ENCODE measurements around the gene TRIM17.

The TRIM17 gene

GRCh38 chr1:228366062-228366865, 50.4 kb downstream of the TRIM17 start:
- DNase-seq (ENCODE audit: insufficient read length, low spot score) (no peak), FAIRE-seq (no peak)
- TF ChIP-seq TAF1 (IDR thresholded peaks at IDR 0.05; ENCODE audit: low read depth, low read length) (no peak), POU2F2 (IDR thresholded peaks at IDR 0.05; ENCODE audit: low read depth, low read length) (no peak), POLR2A (IDR thresholded peaks at IDR 0.05; ENCODE audit: low read depth, low read length) (no peak), PAX5 (IDR thresholded peaks at IDR 0.05; ENCODE audit: insufficient read depth, low read length, severe bottlenecking) (no peak)

- DNase-seq (ENCODE audit: insufficient read length, low spot score) (no peak), FAIRE-seq (no peak)
- TF ChIP-seq POU2F2 (IDR thresholded peaks at IDR 0.05; ENCODE audit: low read depth, low read length) = no peak
- no peak for TF ChIP-seq POLR2AphosphoS5 (IDR thresholded peaks at IDR 0.05; ENCODE audit: low read depth, low read length)
- TF ChIP-seq PAX5 (IDR thresholded peaks at IDR 0.05; ENCODE audit: insufficient read depth, low read length, severe bottlenecking) = no peak
- no peak for TF ChIP-seq POLR2A (IDR thresholded peaks at IDR 0.05; ENCODE audit: low read depth, low read length)
- no peak for TF ChIP-seq SPI1 (IDR thresholded peaks at IDR 0.05; ENCODE audit: low read depth, low read length)
- TF ChIP-seq TAF1 (IDR thresholded peaks at IDR 0.05; ENCODE audit: low read depth, low read length) = no peak
These were observed 51.2 kb downstream of the TRIM17 start for GRCh38 chr1:228365271-228366061.

GRCh38 chr1:228364706-228365213, 51.9 kb downstream of the TRIM17 start:
- no peak for TF ChIP-seq PAX5 (IDR thresholded peaks at IDR 0.05; ENCODE audit: insufficient read depth, low read length, severe bottlenecking)
- TF ChIP-seq TAF1 (IDR thresholded peaks at IDR 0.05; ENCODE audit: low read depth, low read length) = no peak
- TF ChIP-seq POLR2A (IDR thresholded peaks at IDR 0.05; ENCODE audit: low read depth, low read length) = no peak
- no peak for TF ChIP-seq SPI1 (IDR thresholded peaks at IDR 0.05; ENCODE audit: low read depth, low read length)
- no peak for TF ChIP-seq POU2F2 (IDR thresholded peaks at IDR 0.05; ENCODE audit: low read depth, low read length)
- no peak for TF ChIP-seq POLR2AphosphoS5 (IDR thresholded peaks at IDR 0.05; ENCODE audit: low read depth, low read length)
- FAIRE-seq (no peak), DNase-seq (ENCODE audit: insufficient read length, low spot score) (no peak)

GRCh38 chr1:228364068-228364705, 52.5 kb downstream of the TRIM17 start:
- no peak for TF ChIP-seq POLR2A (IDR thresholded peaks at IDR 0.05; ENCODE audit: low read depth, low read length)
- TF ChIP-seq PAX5 (IDR thresholded peaks at IDR 0.05; ENCODE audit: insufficient read depth, low read length, severe bottlenecking) = no peak
- TF ChIP-seq POU2F2 (IDR thresholded peaks at IDR 0.05; ENCODE audit: low read depth, low read length) = no peak
- TF ChIP-seq SPI1 (IDR thresholded peaks at IDR 0.05; ENCODE audit: low read depth, low read length) = no peak
- no peak for TF ChIP-seq TAF1 (IDR thresholded peaks at IDR 0.05; ENCODE audit: low read depth, low read length)
- TF ChIP-seq POLR2AphosphoS5 (IDR thresholded peaks at IDR 0.05; ENCODE audit: low read depth, low read length) = no peak
- DNase-seq (ENCODE audit: insufficient read length, low spot score) = no peak
- no peak for FAIRE-seq

GRCh38 chr1:228363686-228364067, 53.0 kb downstream of the TRIM17 start:
- TF ChIP-seq POLR2AphosphoS5 (IDR thresholded peaks at IDR 0.05; ENCODE audit: low read depth, low read length) (no peak), TAF1 (IDR thresholded peaks at IDR 0.05; ENCODE audit: low read depth, low read length) (no peak), POLR2A (IDR thresholded peaks at IDR 0.05; ENCODE audit: low read depth, low read length) (no peak), PAX5 (IDR thresholded peaks at IDR 0.05; ENCODE audit: insufficient read depth, low read length, severe bottlenecking) (no peak), POU2F2 (IDR thresholded peaks at IDR 0.05; ENCODE audit: low read depth, low read length) (no peak), SPI1 (IDR thresholded peaks at IDR 0.05; ENCODE audit: low read depth, low read length) (no peak)
- FAIRE-seq (no peak), DNase-seq (ENCODE audit: insufficient read length, low spot score) (no peak)

- no peak for TF ChIP-seq POU2F2 (IDR thresholded peaks at IDR 0.05; ENCODE audit: low read depth, low read length)
- no peak for TF ChIP-seq POLR2A (IDR thresholded peaks at IDR 0.05; ENCODE audit: low read depth, low read length)
- no peak for TF ChIP-seq TAF1 (IDR thresholded peaks at IDR 0.05; ENCODE audit: low read depth, low read length)
- TF ChIP-seq POLR2AphosphoS5 (IDR thresholded peaks at IDR 0.05; ENCODE audit: low read depth, low read length) = no peak
- TF ChIP-seq SPI1 (IDR thresholded peaks at IDR 0.05; ENCODE audit: low read depth, low read length) = no peak
- TF ChIP-seq PAX5 (IDR thresholded peaks at IDR 0.05; ENCODE audit: insufficient read depth, low read length, severe bottlenecking) = no peak
- no peak for DNase-seq (ENCODE audit: insufficient read length, low spot score)
- FAIRE-seq = no peak
These were observed 53.7 kb downstream of the TRIM17 start for GRCh38 chr1:228362884-228363450.

GRCh38 chr1:228362141-228362883, 54.3 kb downstream of the TRIM17 start:
- DNase-seq (ENCODE audit: insufficient read length, low spot score) (no peak), FAIRE-seq (no peak)
- TF ChIP-seq POLR2AphosphoS5 (IDR thresholded peaks at IDR 0.05; ENCODE audit: low read depth, low read length) = no peak

GRCh38 chr1:228361314-228362140, 55.1 kb downstream of the TRIM17 start:
- no peak for TF ChIP-seq POLR2A (IDR thresholded peaks at IDR 0.05; ENCODE audit: low read depth, low read length)
- no peak for TF ChIP-seq PAX5 (IDR thresholded peaks at IDR 0.05; ENCODE audit: insufficient read depth, low read length, severe bottlenecking)
- no peak for TF ChIP-seq SPI1 (IDR thresholded peaks at IDR 0.05; ENCODE audit: low read depth, low read length)
- no peak for DNase-seq (ENCODE audit: insufficient read length, low spot score)
- no peak for FAIRE-seq

Measured in GM12891 (cell line).